Uterus (tissue), 4 donors: ENCODE data around the gene DDX42. TPM values are rescaled to one million over a fixed set of nuclear protein-coding genes. Genes with fewer than 3 reads are reported as not detected.

Experiments
- DNase-seq, 2 donors: peaks; one replicate each; pipeline ENCODE4 v3.0.0-alpha.2; 2019 to 2020
- H3K27ac ChIP-seq, 2 donors: fragments of 200-600 bp; sonication (generic); 1 replicate in 1 of 2; 2 replicates in 1 of 2; pipeline ENCODE4 v1.5.1; 2016 to 2018
- H3K27me3 ChIP-seq, 2 donors: fragments of 200-600 bp; sonication (generic); one replicate each; pipeline ENCODE4 v1.5.1; 2018 to 2019; ENCODE audit warnings: control low read depth in 1 of 2
- H3K36me3 ChIP-seq, 2 donors: fragments of 200-600 bp; sonication (generic); one replicate each; pipeline ENCODE4 v1.5.1; 2019; ENCODE audit warnings: control low read depth in 1 of 2
- H3K4me1 ChIP-seq, 2 donors: fragments of 200-600 bp; sonication (generic); one replicate each; pipeline ENCODE4 v1.5.1; 2018 to 2019; ENCODE audit warnings: control low read depth in 1 of 2
- H3K4me3 ChIP-seq, 2 donors: fragments of 200-600 bp; sonication (generic); 1 replicate in 1 of 2; 2 replicates in 1 of 2; pipeline ENCODE4 v1.5.1; 2018 to 2019; ENCODE audit warnings: mild to moderate bottlenecking in 1 of 2
- H3K9me3 ChIP-seq, 2 donors: fragments of 200-600 bp; sonication (generic); one replicate each; pipeline ENCODE4 v1.5.1; 2019; ENCODE audit warnings: control low read depth in 1 of 2
- CTCF ChIP-seq, 4 experiments: fragments of 200-600 bp in 2 of 4; fragments of 450-650 bp in 2 of 4; sonication (generic) in 2 of 4; IDR thresholded peaks; one replicate each; pipeline ENCODE4 v1.5.1; 2016 to 2019; ENCODE audit warnings: antibody characterized with exemption in 4 of 4, mild to moderate bottlenecking in 2 of 4, moderate library complexity in 1 of 4
- POLR2A ChIP-seq, 2 donors: fragments of 450-650 bp; IDR thresholded peaks; one replicate each; pipeline ENCODE4 v1.6.1; 2016; ENCODE audit warnings: antibody characterized with exemption in 2 of 2, mild to moderate bottlenecking in 1 of 2, moderate library complexity in 1 of 2
- intact Hi-C: fragments of 100-400 bp; cut with DNase I; formaldehyde crosslinking; loops from one replicate; pipeline ENCODE4 v1.15.1; 2023; ENCODE audit warnings: low total_unique reads
- total RNA-seq, 4 donors: library from RNA; depleted of rRNA in 3 of 4; stranded (reverse); fragments of >200 nt in 3 of 4; gene quantifications; one replicate each; pipeline versions ENCODE4 v1.1.0 to v1.2.4, GENCODE V29; 2014 to 2023
- donor health status: DM: yes; HTN: yes; CAD: no.

Gene DDX42
- 100 to 1,000 TPM in 3 of 4 donors, 10 to 100 TPM in 1; 89.9 to 180 (median 150) TPM for total RNA-seq

GRCh38 chr17:63774141-63774968 is at the start of gene DDX42:
DDX42 (plus strand) TSS chr17:63774170; CDS start chr17:63787050, 12,880 bp downstream.
- peak within 1 kb of the TSS; percentile 94 to 99 for H3K27ac ChIP-seq
- peak within 1 kb of the TSS; percentile 69 to 94 for H3K4me3 ChIP-seq
- peak; percentile 39 to 89 for DNase-seq
- H3K9me3 ChIP-seq, result no peaks in the 10 kb centered on the region
- TF ChIP-seq CTCF (IDR thresholded peaks at IDR 0.05) (no peak), POLR2A (IDR thresholded peaks at IDR 0.05) (peak in 1 of 2 donors; percentile 24)
- intact Hi-C loops, result no loop called here
- peaks cover 4 to 8% of the 10 kb centered on the region in 2 donors for H3K4me1 ChIP-seq
- H3K27me3 ChIP-seq, result no peaks in the 10 kb centered on the region
- H3K36me3 ChIP-seq, result no peaks in the 10 kb centered on the region

- TF ChIP-seq CTCF (IDR thresholded peaks at IDR 0.05) (no peak), POLR2A (IDR thresholded peaks at IDR 0.05) (no peak)
- DNase-seq, result no peak
- Histone ChIP-seq H3K4me1 (peaks cover 0 to 4% of the 10 kb centered on the region in 2 donors), H3K27me3 (no peaks in the 10 kb centered on the region), H3K4me3 (no peak overlapping the region), H3K27ac (no peak overlapping the region), H3K9me3 (no peaks in the 10 kb centered on the region), H3K36me3 (no peaks in the 10 kb centered on the region)
- intact Hi-C loops, result no loop called here
These were observed 38.3 kb upstream of the DDX42 start for GRCh38 chr17:63735691-63736090.

DNA sequence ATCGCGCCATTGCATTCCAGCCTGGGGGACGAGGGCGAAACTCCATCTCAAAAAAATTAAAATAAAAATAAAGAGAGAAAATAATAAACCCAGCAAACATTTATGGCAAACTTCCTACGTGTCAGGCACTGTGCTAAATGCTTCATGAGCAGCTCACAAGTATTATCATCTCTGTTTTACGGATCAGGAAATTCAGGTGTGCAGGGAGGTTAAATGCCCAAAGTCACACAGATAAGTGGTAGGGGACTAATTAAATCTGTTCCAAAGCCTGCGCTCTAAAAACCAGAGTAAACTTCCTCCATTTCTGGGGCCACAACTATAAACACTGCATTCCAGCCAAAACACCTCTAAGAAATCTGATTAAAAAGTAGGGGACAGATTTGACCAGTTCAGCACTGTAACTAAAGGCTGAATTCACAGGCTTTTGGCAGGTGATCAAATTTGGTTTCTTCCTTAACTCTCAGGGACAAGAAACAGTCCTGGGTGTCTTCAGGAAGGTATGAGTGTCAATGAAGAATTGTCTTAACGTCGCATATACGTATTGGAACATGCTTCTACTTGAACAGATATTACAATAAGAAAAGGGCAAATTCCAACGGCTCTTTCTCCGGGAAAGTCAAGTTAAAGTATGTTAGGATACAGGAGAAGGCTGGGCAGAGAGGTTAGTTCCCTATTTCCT is 33.4 kb upstream of the DDX42 start:
- no peaks in the 10 kb centered on the region for H3K27me3 ChIP-seq
- no peak for TF ChIP-seq POLR2A (IDR thresholded peaks at IDR 0.05)
- no peak for TF ChIP-seq CTCF (IDR thresholded peaks at IDR 0.05)
- peak overlapping the region; percentile 83 to 90 for H3K4me3 ChIP-seq
- intact Hi-C loops, result no loop called here
- no peaks in the 10 kb centered on the region for H3K9me3 ChIP-seq
- peaks cover 0 to 7% of the 10 kb centered on the region in 2 donors for H3K4me1 ChIP-seq
- H3K36me3 ChIP-seq, result no peaks in the 10 kb centered on the region
- DNase-seq, result no peak
- H3K27ac ChIP-seq, result peak overlapping the region; percentile 86 to 94

GRCh38 chr17:63741143-63741407 is 32.9 kb upstream of the DDX42 start:
- Histone ChIP-seq H3K4me3 (peak overlapping the region; percentile 83 to 90), H3K4me1 (peaks cover 0 to 7% of the 10 kb centered on the region in 2 donors), H3K27ac (peak overlapping the region; percentile 86 to 94), H3K36me3 (no peaks in the 10 kb centered on the region), H3K9me3 (no peaks in the 10 kb centered on the region), H3K27me3 (no peaks in the 10 kb centered on the region)
- TF ChIP-seq POLR2A (IDR thresholded peaks at IDR 0.05) (no peak), CTCF (IDR thresholded peaks at IDR 0.05) (no peak)
- no peak for DNase-seq
- intact Hi-C loops, result no loop called here
